T-helper 17 cell (primary cell): ENCODE results near the gene KIAA0513. TPM values are rescaled to one million over a fixed set of nuclear protein-coding genes. Genes with fewer than 3 reads are reported as not detected.
A peak's percentile ranks its signal among the peaks of the same experiment; 100 is the strongest.

Source experiments
- ATAC-seq: fragments of 150-1000 bp; cut with Tn5 transposase; 2 replicates; pipeline ENCODE4 v1.10.0; 2021; ENCODE audit warnings: mild to moderate bottlenecking, moderate library complexity
- DNase-seq, 3 donors: peaks; one replicate each; pipeline versions ENCODE4 v3.0.0 to v3.0.0-alpha.2; 2020 to 2021
- H3K9me3 ChIP-seq: one replicate; pipeline ENCODE4 v1.7.0; 2013; ENCODE audit warnings: low read length, mild to moderate bottlenecking; ENCODE audit not compliant: control insufficient read depth, poor library complexity, severe bottlenecking
- H3K27ac Mint-ChIP-seq: one replicate; pipeline ENCODE4 v1.8.0; 2022; ENCODE audit warnings: mild to moderate bottlenecking, moderate library complexity, mixed read lengths
- H3K27me3 Mint-ChIP-seq: one replicate; pipeline ENCODE4 v1.8.0; 2022; ENCODE audit warnings: mixed read lengths
- H3K36me3 Mint-ChIP-seq: one replicate; pipeline ENCODE4 v1.8.0; 2022; ENCODE audit warnings: low read depth, mixed read lengths
- H3K4me1 Mint-ChIP-seq: one replicate; pipeline ENCODE4 v1.8.0; 2022; ENCODE audit warnings: mild to moderate bottlenecking, mixed read lengths
- H3K4me3 Mint-ChIP-seq: one replicate; pipeline ENCODE4 v1.8.0; 2022; ENCODE audit warnings: mild to moderate bottlenecking, moderate library complexity, mixed read lengths
- total RNA-seq, 4 donors: library from RNA in 2 of 4; stranded (reverse) in 2 of 4; gene quantifications; one replicate each; pipeline ENCODE4 v1.2.3 and lab custom pipeline; 2022 to 2026

KIAA0513 gene
- total RNA-seq, 2 donors from 2014 or later, result 8.1 to 35.0 TPM

DNA sequence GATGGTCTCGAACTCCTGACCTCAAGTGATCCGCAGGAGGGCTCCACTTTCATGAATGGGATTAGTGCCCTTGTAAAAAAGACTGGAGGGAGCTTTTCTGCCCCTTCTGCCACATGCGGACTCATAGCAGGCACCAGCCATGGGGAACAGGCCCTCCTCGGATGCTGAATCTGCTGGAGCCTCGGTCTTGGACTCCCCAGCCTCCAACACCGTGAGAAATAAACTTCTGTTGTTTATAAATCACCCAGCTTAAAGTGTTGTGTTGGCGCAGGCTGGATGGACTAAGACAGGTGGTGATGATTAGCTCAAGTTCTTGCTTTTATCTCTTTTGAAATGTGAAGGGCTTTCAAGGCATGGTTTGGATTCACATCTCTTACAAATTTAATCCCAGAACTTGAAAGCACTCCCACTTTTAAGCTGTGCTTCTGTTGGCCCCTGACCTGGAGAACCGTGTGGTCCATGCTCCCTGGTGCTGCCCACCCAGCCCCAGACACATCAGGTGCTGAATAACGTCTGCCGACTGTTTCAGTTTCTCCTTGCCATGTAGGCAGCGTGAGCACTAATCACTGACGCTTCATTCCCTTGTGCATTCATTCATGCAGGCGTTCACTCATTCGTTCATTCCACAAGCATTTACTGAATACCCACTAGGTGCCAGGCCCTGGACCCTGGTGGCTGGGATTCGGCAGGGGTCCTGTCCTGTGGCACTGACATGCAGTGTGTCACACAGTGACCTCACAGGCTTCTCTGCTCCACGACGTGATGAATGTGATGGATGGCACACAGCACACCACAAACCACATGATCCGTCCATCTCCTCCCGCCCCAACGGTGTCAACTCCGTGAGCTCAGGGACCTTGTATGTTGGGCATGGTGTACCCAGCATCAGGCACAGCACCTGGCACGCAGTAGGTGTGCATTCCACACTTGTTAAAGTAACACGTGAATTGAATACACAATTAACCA lies 75.8 kb downstream of the KIAA0513 start:
- Mint-ChIP-seq H3K4me3 (no peak overlapping the region), H3K36me3 (no peaks in the 10 kb centered on the region), H3K27ac (peak overlapping the region; percentile 76), H3K27me3 (no peaks in the 10 kb centered on the region), H3K4me1 (peaks cover 21% of the 10 kb centered on the region)
- ATAC-seq (peak; percentile 49), DNase-seq (no peak)
- H3K9me3 ChIP-seq, result no peaks in the 10 kb centered on the region

DNA sequence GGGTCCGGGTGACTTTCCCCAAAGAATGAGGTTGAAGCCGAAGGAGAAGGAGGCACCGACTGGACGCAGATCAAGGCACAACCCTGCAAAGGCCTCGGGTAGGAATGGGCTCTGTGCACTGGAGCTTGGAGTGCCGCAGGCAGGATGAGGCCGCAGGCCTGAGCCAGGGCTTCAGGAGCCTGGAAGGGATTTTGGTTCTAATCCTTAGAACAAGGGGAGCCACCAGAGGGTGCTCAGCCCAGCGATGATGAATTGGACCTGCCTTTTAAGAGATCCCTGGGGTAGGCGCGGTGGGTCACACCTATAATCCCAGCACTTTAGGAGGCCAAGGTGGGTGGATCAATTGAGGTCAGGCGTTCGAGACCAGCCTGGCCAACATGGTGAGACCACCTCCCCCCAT lies 76.6 kb downstream of the KIAA0513 start:
- H3K9me3 ChIP-seq, result no peaks in the 10 kb centered on the region
- H3K27me3 Mint-ChIP-seq, result no peaks in the 10 kb centered on the region
- H3K4me1 Mint-ChIP-seq, result peaks cover 19% of the 10 kb centered on the region
- H3K4me3 Mint-ChIP-seq, result no peak overlapping the region
- no peaks in the 10 kb centered on the region for H3K36me3 Mint-ChIP-seq
- DNase-seq (no peak), ATAC-seq (no peak)
- H3K27ac Mint-ChIP-seq, result peak overlapping the region; percentile 76

DNA sequence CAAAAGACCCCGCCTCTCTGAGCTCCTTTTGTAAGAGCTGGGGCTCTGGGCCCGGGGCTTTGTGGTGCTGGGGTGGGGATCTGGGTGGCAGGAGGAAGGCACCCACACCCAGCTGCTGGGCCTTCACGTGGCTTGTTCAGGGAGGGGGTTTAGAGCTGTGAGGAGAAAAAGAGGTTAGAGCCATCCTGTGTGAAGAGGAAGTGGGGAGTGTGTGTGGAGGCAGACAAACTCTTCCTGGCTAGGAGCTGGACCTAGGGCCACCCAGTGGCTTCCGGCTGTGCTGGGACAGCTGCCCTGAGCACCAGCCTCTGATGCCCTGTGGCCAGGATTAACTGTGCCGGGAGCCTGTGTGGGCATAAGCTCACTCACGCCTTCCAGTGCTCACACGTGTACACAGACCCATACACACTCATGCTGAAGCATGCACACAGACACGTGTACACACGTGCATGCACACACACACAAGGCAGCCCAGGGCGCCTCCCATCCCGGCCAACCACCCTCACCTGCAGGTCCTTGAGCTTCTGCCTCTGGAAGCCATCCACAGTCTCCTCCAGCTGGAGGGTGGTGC lies 77.3 kb downstream of the KIAA0513 start:
- H3K36me3 Mint-ChIP-seq, result no peaks in the 10 kb centered on the region
- peak; percentile 72 for ATAC-seq
- DNase-seq, result no peak
- H3K9me3 ChIP-seq, result no peaks in the 10 kb centered on the region
- H3K27me3 Mint-ChIP-seq, result no peaks in the 10 kb centered on the region
- peaks cover 19% of the 10 kb centered on the region for H3K4me1 Mint-ChIP-seq
- H3K27ac Mint-ChIP-seq, result peak overlapping the region; percentile 76
- peak overlapping the region; percentile 58 for H3K4me3 Mint-ChIP-seq

DNA sequence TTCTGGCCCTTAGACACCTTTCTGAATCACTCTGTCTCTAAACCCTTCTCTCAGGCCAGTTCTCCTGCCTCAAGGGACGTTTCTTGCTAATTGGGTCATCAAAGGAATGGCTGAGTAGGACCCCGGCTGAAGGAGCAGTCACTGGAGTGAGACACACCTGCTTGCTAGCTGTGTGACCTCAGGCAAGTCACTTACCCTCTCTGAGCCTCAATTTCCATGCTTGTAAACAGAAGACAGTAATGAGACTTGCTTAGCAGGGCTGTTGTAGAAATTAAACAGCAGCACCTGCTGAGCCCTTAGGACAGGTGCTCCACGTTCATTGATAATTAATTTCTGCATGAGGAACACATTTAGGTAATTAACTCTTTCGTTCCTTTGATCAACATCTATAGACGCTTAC lies 77.9 kb downstream of the KIAA0513 start:
- Mint-ChIP-seq H3K36me3 (no peaks in the 10 kb centered on the region), H3K4me1 (peaks cover 19% of the 10 kb centered on the region), H3K27me3 (no peaks in the 10 kb centered on the region), H3K27ac (no peak overlapping the region), H3K4me3 (peak overlapping the region; percentile 58)
- no peak for ATAC-seq
- no peak for DNase-seq
- H3K9me3 ChIP-seq, result no peaks in the 10 kb centered on the region

DNA sequence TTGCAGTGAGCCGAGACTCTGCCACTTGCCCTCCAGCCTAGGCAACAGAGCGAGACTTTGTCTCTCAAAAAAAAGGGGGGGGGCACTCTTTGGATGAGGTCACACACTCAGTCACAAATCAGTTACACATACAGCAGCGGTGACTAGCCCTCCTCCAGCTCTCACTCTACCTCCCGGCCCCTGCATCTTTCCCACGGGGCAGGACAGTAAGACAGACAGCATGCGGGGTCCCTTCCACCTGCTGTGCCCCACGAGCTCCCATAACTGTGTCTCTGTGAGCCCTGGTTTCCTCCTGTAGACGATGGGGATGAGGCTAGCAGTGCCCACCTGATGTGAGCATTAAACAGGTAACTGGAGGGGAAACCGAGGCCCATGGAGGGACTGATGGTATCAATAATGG lies 79.5 kb downstream of the KIAA0513 start:
- DNase-seq (no peak), ATAC-seq (no peak)
- Mint-ChIP-seq H3K27me3 (no peaks in the 10 kb centered on the region), H3K4me1 (peaks cover 19% of the 10 kb centered on the region), H3K36me3 (no peaks in the 10 kb centered on the region), H3K27ac (no peak overlapping the region), H3K4me3 (no peak overlapping the region)
- H3K9me3 ChIP-seq, result no peaks in the 10 kb centered on the region

DNA sequence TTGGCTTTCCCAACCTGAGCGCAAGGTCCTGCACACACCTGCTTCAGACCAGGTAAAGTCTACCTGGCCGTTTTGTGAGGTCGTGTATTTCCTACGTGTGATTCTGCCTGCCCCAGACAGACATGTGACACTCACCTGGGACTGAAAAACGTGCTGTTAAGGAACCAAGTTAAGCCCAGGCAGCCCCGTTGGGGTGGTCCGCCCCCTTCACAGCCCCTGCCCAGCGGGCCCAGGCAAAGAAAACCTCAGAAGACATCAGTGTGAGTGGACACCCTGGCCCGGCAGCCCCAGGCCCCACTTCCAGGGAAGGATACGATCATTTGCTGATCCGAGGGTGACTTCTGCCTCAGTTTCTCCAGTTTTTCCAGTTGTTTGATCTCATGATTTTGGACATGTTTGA lies 79.9 kb downstream of the KIAA0513 start:
- Mint-ChIP-seq H3K36me3 (no peaks in the 10 kb centered on the region), H3K27me3 (no peaks in the 10 kb centered on the region), H3K4me1 (peaks cover 19% of the 10 kb centered on the region), H3K4me3 (no peak overlapping the region), H3K27ac (no peak overlapping the region)
- no peak for ATAC-seq
- no peaks in the 10 kb centered on the region for H3K9me3 ChIP-seq
- no peak for DNase-seq

DNA sequence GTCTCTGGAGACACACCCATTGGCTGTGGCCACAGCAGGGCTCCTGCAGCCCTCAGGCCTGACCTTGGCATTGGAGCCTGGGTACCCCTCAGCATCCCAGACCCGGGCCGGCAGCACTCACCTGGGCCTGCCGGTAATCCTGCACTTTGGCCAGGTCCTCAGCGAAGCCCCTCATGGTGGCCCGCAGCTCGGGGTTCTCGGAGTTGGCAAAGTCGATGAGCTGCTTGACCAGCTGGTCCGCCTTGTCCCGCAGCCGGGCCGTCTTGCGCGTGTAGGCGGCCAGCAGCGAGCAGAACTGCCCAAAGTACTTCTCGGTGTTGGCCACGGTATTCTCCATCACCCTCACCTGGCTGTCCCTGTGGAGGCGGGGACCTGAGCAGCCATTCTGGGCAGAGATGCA lies 82.5 kb downstream of the KIAA0513 start:
- DNase-seq (no peak), ATAC-seq (no peak)
- H3K36me3 Mint-ChIP-seq, result no peaks in the 10 kb centered on the region
- H3K9me3 ChIP-seq, result no peaks in the 10 kb centered on the region
- H3K27ac Mint-ChIP-seq, result no peak overlapping the region
- peaks cover 8% of the 10 kb centered on the region for H3K4me1 Mint-ChIP-seq
- no peak overlapping the region for H3K4me3 Mint-ChIP-seq
- no peaks in the 10 kb centered on the region for H3K27me3 Mint-ChIP-seq

DNA sequence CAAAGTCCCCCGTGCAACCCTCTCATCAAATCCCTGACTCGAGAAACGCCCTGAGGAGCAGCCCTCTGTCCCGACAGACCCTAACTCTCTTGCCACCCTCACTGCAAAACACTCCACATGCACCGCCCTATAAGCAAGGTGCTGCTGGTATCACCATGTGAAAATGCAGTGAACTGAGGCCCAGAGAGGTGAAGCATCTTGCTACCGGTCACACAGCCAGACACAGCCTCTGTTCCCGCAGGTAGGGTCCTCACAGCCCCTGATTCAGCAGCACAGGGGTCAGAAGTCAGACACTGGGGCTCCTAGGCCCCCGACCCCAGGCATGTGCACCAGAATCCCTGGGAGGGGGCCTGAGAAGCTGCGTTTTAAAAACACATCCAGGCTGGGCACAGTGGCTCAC lies 83.6 kb downstream of the KIAA0513 start:
- H3K4me1 Mint-ChIP-seq, result peaks cover 5% of the 10 kb centered on the region
- H3K9me3 ChIP-seq, result no peaks in the 10 kb centered on the region
- DNase-seq (no peak), ATAC-seq (no peak)
- H3K4me3 Mint-ChIP-seq, result no peak overlapping the region
- H3K27me3 Mint-ChIP-seq, result no peaks in the 10 kb centered on the region
- no peak overlapping the region for H3K27ac Mint-ChIP-seq
- no peaks in the 10 kb centered on the region for H3K36me3 Mint-ChIP-seq

DNA sequence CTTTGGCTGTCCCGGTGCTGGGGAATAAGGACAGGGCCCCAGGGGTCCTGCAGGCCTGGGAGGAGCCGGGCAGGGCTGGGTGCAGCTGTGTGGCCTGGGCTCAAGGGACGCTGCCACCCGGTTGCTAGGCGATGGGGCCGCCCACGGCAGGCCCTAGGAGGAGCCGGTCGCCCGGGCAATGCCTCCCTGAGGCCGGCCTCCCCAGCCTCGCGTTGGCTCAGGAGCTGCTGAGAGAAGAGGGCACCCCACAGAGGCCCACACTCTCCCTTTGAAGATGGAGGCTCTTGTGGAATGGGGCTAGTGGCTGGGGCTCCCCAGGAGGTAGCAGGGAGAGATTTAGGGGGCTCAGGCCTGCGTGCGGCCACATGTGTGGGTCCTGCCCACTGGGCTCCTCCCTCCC lies 84.8 kb downstream of the KIAA0513 start, which contains the start of gene CIBAR2:
TSS of gene CIBAR2 (minus strand) at position 109 of the 400 bp plus-strand sequence. CDS start 120 bp downstream, outside the sequence.
- H3K9me3 ChIP-seq, result no peaks in the 10 kb centered on the region
- H3K27me3 Mint-ChIP-seq, result no peaks in the 10 kb centered on the region
- no peaks in the 10 kb centered on the region for H3K36me3 Mint-ChIP-seq
- DNase-seq (no peak), ATAC-seq (no peak)
- peaks cover 5% of the 10 kb centered on the region for H3K4me1 Mint-ChIP-seq
- H3K27ac Mint-ChIP-seq, result no peak within 1 kb of the TSS
- H3K4me3 Mint-ChIP-seq, result no peak within 1 kb of the TSS

DNA sequence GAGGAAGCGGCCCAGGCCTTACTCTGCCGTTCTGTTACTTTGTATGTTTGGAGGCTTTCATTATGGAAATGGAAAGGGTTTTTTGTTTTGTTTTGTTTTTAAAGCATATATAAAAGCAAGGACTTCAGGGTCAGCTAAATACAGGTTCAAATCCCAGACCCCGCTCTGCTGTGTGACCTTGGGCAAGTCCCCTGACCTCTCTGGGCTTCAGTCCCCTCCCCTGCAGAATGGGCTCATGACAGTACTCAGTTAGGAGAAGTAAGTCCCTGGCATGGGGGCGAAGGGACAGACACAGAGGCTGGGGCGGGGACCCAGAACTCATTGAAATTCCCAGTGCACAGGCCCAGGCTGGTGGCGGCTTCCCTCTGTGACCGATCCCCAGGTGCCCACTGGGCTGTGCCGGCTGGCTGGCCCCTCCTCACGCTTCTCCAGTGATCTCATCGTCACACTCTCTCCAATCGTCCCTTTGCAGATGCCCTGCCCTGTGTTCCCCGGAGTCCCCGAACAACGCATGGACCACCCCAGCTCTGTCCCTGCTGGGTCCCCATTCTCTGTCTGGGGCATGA lies 85.7 kb downstream of the KIAA0513 start:
- Mint-ChIP-seq H3K36me3 (no peaks in the 10 kb centered on the region), H3K4me1 (peaks cover 5% of the 10 kb centered on the region), H3K27ac (no peak overlapping the region), H3K4me3 (no peak overlapping the region), H3K27me3 (no peaks in the 10 kb centered on the region)
- no peaks in the 10 kb centered on the region for H3K9me3 ChIP-seq
- no peak for ATAC-seq
- no peak for DNase-seq

DNA sequence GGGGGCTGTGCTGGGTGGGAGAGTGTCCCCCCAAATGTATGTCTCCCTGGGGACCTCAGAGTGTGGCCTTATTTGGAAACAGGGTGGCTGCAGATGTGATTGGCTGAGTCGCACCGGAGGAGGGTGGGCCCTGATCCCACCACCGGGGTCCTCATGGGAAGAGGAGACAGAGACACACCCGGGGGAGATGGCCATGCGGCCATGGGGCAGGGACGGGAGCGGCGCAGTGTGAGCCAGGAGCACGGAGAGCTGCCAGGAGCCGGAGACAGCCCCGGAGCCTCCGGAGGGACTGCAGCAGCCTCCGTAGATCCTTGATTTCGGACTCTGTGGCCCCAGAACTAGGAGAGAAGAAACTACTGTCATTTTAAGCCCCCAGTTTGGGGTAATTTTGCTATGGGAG lies 86.3 kb downstream of the KIAA0513 start:
- Mint-ChIP-seq H3K4me1 (peaks cover 5% of the 10 kb centered on the region), H3K36me3 (no peaks in the 10 kb centered on the region), H3K27ac (no peak overlapping the region), H3K27me3 (no peaks in the 10 kb centered on the region), H3K4me3 (no peak overlapping the region)
- no peak for ATAC-seq
- DNase-seq, result no peak
- no peaks in the 10 kb centered on the region for H3K9me3 ChIP-seq

DNA sequence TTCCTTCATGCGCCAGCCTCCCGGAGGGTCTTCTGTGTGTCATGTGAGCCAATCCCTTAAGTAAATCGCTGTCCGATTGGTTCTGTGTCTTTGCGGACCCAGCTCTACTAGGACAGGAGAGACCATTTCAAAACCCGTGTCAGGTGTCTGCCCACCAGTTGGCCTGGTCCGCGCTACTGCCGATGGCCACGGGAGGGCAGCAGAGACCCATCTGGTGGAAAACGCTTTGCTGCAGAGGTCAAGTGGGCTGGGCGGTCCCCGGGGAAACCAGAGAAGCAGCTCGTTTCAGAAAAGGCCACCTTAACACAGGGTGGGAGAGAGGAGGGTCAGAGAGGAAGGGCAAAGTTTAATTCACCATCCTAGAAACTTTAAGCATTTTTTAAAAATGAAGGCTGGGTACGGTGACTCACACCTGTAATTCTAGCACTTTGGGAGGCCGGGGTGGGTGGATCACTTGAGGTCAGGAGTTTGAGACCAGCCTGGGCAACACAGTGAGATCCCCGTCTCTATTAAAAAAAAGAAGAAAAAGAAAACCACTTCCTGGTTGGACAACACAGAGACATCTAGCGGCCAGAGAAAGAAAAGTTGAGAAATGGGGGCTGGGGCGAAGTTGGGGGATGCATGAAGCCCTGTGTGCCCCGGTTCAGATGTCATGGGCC lies 87.4 kb downstream of the KIAA0513 start:
- peaks cover 5% of the 10 kb centered on the region for H3K4me1 Mint-ChIP-seq
- DNase-seq (peak; percentile 52 to 74 (median 56)), ATAC-seq (peak; percentile 89)
- no peaks in the 10 kb centered on the region for H3K36me3 Mint-ChIP-seq
- H3K27ac Mint-ChIP-seq, result no peak overlapping the region
- no peaks in the 10 kb centered on the region for H3K9me3 ChIP-seq
- H3K4me3 Mint-ChIP-seq, result peak overlapping the region; percentile 79
- H3K27me3 Mint-ChIP-seq, result no peaks in the 10 kb centered on the region

DNA sequence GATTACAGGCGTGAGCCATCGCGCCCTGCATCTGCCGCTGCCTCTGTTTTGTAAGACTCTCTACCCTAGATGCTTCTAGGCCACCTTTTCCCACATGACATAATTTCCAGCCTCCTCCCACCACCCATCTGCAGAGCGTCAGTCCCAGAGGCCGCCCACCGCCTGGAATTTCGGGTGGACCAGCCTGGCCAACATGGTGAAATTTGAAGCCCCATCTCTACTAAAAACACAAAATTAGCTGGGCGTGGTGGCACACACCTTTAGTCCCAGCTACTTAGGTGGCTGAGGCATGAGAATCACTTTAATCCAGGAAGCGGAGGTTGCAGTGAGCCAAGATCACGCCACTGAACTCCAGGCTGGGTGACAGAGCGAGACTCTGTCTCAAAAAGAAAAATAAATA lies 89.8 kb downstream of the KIAA0513 start:
- ATAC-seq (no peak), DNase-seq (no peak)
- H3K27me3 Mint-ChIP-seq, result no peaks in the 10 kb centered on the region
- no peaks in the 10 kb centered on the region for H3K9me3 ChIP-seq
- H3K27ac Mint-ChIP-seq, result no peak overlapping the region
- H3K36me3 Mint-ChIP-seq, result no peaks in the 10 kb centered on the region
- H3K4me3 Mint-ChIP-seq, result no peak overlapping the region
- peaks cover 5% of the 10 kb centered on the region for H3K4me1 Mint-ChIP-seq
